GM19351 (cell line): ENCODE measurements around the gene HSDL2.
"Not testable (repeated sequence)": the region's sequence is repeated elsewhere in the genome, so short reads cannot be mapped to it uniquely, and the experiment has no call there.

Source experiments
- ATAC-seq: cut with Tn5 transposase; IDR thresholded peaks from one replicate; pipeline ENCODE4 v1.9.1; 2021; ENCODE audit warnings: mild to moderate bottlenecking, moderate library complexity; ENCODE audit not compliant: unreplicated experiment

The HSDL2 gene

GRCh38 chr9:112494153-112494552, 114.2 kb downstream of the HSDL2 start:
- ATAC-seq = no peak

DNA sequence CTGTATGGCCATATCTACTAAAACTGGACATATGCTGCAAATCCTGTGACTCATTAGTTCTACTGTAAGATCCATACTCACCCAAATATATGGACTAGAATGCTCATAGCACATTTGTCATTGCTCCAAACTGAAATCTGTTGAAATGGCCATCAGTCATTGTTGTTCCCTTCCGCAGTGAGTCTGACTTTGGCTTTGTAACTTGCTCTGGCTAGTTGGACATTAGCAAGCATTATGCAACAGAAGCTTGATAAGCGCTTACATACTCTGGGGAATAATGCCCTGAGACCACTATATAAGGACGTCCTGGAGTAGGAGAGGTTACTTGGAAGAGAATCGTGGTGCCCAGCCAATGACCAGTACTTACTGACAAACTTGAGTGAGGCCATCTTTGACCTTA, 115.7 kb downstream of the HSDL2 start:
- ATAC-seq = no peak

DNA sequence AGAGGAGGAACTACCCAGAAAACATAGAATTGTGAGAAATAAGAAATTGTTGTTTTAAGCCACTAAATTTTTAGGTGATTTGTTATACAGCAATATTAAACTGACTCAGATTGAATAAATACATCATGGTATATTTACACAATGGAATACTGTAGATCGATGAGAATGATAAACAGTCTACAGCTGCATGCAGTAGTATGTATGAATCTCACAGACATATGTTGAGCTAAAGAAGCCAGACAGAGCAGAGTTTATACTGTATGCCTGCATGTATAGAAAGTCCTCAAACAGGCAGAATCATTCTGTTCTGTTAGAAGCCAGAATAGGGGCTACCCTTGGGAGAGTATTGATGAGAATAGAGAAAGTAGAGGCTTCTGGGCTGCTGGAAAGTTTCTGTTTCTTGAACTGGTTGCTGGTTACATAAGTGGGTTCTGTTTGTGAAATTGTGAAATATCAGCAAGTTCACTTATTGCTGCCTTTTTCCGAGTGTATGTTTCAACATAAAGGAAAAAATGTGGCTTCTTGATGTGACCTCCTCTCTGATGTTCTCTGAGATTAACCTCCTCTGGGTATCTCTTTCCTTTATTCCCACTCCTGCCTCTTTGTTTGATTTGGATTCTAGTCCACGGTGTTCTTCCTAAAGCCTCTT, 116.3 kb downstream of the HSDL2 start:
- ATAC-seq = no peak

GRCh38 chr9:112500842-112501241, 120.9 kb downstream of the HSDL2 start:
- ATAC-seq = no peak

DNA sequence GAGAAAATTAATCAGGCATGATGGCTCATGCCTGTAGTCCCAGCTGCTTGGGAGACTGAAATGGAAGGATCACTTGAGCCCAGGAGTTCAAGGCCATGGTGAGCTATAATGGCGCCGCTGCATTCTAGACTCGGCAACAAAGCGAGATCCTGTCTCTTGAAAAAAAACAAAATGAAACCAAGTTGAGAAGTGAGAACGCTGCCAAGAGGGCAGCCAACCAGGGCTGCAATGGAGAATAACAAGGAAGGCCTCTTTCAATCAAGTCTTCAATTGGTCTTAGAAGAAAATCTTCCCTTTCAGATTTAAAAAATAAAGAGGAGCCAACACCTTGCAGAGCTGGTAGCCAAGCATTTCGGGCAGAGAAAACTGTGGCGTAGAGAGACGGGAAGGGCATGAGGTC, 121.4 kb downstream of the HSDL2 start:
- no peak for ATAC-seq

DNA sequence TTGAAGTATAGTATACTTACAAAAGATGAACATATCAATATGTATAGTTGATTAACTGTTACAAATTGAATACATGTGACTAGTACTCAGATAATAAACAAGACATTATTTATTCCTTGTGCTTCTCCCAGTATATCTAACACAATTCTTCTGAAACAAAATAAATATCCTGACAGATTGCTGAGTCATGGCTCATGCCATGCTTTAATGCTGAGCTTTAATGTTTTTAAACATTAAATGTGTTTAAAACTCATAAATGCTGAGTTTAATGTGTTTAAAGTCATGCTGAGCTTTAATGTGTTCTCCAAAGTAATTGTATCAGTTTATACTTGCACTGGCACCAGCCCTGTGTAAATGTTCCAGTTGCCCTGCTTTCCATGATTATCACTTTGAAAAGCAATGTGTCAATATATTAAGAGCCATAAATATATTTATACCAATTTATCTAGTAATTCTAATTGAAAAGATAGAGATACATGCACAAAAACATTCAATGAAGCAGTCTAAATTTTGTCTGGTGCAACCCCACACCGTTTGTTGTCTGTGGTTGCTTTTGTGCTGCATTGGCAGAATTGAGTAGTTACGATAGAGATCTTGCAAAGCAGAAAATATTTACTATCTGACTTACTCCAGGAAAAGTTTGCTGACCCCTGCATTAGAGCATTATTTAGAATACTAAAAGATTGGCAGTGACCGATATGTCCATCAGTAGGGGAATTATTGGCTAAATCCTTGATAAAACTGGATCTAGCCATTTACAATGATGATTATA, 122.5 kb downstream of the HSDL2 start:
- no peak for ATAC-seq

DNA sequence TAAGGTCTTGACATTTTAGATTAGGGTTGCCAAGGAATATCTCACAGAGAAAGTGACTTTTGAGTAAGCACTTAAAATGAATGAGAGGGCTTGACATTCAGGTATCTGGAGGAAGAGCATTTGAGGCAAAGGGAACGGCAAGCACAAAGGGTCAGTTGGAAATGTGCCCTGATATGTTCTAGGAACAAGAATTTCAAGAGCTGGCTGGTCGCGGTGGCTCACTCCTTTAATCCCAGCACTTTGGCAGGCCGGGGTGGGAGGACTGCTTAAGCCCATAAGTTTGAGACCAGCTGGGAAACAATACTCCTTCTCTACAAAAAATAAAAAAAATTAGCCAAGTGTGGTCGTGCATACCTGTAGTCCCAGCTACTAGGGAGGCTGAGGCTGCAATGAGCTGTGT, 123.3 kb downstream of the HSDL2 start:
- ATAC-seq = no peak

DNA sequence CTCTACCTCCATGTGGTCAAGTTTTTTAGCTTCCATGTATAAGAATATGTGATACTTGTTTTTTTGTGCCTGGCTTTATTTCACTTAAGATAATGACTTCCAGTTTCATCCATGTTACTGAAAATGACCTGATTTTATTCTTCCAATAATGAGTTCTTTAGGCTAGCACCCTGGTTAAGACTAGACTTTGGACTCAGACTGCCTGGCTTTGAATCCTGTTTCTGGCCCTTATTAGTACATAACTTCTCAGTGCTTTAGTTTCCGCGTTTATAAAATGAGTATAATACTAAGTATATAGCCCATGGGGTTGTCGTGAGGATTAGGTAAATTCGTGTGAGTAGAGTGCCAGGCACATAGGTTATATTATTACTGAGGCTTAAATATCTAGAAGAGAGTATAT, 125.2 kb downstream of the HSDL2 start:
- no peak for ATAC-seq

DNA sequence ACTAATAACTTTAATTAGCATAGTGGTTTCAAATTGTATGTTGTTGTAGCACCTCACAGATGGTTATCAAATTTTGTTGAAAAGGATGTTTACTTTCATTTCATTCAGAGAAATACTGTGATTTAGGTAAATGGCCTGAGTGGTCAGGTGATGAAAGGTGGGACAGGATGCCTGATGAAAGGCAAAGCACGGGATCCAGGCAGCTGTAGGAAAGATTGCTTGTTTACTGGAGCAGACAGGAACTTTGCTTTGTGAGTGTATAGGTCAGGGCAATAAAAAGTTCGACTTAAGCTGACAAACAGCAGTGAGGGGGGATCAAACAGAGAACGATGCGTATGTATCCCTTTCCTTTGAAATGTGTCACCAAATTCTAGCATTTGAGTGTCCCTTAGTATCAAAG, 125.7 kb downstream of the HSDL2 start:
- ATAC-seq = no peak

- ATAC-seq = no peak
Observed at GRCh38 chr9:112506571-112506970, 126.7 kb downstream of the HSDL2 start.

DNA sequence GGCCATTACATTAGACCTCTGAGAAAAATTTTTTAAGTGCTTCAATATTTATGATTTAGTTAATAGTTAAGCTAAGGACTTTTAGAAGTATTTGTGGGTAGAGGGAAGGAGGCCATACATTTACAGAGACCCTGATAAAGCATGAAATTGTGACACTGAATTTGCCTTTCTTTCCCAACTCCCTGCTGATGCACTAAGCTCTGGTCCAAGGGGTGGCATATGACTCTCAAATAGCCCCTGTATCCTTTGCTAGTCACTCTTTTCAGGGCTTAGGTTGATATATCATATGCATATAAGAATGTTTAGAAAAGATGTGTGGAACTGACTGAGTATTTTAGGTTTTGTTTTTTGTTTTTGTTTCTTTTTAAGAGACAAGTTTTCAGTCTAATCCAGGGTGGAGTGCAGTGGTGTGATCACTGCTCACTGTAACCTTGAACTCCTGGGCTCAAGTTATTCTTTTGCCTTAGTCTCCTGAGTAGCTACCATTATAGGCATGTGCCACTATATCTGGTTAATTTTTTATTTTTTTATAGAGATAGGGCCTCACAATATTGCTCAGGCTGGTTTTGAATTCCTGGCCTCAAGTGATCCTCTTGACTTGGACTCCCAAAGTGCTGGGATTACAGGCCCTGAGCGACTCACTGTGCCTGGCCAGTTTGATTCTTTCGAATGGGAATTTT, 127.2 kb downstream of the HSDL2 start:
- no peak for ATAC-seq

GRCh38 chr9:112508377-112508776, 128.5 kb downstream of the HSDL2 start:
- ATAC-seq = no peak

DNA sequence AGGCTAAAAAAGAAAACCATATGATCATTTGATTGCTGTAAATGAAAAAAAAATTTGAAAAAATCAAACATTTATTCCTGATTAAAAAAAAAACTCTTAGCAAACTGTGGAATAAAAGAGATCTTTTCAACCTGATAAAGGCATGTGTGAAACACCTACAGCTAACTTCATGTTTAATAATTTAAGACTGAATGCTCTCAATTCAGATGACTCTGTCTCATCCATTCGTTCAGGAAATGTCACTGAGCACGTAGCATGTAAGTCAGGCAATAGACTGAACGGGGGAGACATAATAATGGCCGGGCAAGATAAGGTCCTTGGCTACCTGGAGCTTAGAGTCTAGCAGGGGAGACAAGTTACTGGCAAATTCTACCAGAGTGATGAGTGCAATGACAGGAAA, 132.5 kb downstream of the HSDL2 start:
- ATAC-seq = not testable (repeated sequence)

GRCh38 chr9:112516769-112517168, 136.9 kb downstream of the HSDL2 start:
- ATAC-seq = no peak

GRCh38 chr9:112520069-112520468, 140.2 kb downstream of the HSDL2 start:
- no peak for ATAC-seq

GRCh38 chr9:112520656-112521055, 140.7 kb downstream of the HSDL2 start:
- no peak for ATAC-seq
